IPS DF 4.7 (cell line): ENCODE data around the gene SLC16A5.
"Not testable (repeated sequence)": the region's sequence is repeated elsewhere in the genome, so short reads cannot be mapped to it uniquely, and the experiment has no call there.

Source experiments
- DNase-seq: peaks from one replicate; pipeline ENCODE4 v3.0.0-alpha.2; 2013; ENCODE audit warnings: low spot score; ENCODE audit errors: extremely low read depth

SLC16A5 gene

GRCh38 chr17:75064460-75064859, 23.3 kb upstream of the SLC16A5 start:
- no peak for DNase-seq

- no peak for DNase-seq
Observed at GRCh38 chr17:75064867-75065561, 22.7 kb upstream of the SLC16A5 start.

- no peak for DNase-seq
Observed at GRCh38 chr17:75065562-75066151, 22.1 kb upstream of the SLC16A5 start.

- no peak for DNase-seq
Observed at GRCh38 chr17:75067856-75068255, 19.9 kb upstream of the SLC16A5 start.

- no peak for DNase-seq
Observed at GRCh38 chr17:75068750-75069149, 19.0 kb upstream of the SLC16A5 start.

- no peak for DNase-seq
Observed at GRCh38 chr17:75069783-75070182, 18.0 kb upstream of the SLC16A5 start.

- not testable (repeated sequence) for DNase-seq
Observed at GRCh38 chr17:75071478-75072271, 16.1 kb upstream of the SLC16A5 start.

GRCh38 chr17:75072909-75073308, 14.8 kb upstream of the SLC16A5 start:
- not testable (repeated sequence) for DNase-seq

- DNase-seq: no peak
Observed at GRCh38 chr17:75073618-75074047, 14.1 kb upstream of the SLC16A5 start.

GRCh38 chr17:75074532-75074931, 13.2 kb upstream of the SLC16A5 start:
- DNase-seq: no peak

GRCh38 chr17:75075597-75076336, 12.0 kb upstream of the SLC16A5 start:
- DNase-seq: no peak

- no peak for DNase-seq
Observed at GRCh38 chr17:75077072-75077495, 10.7 kb upstream of the SLC16A5 start.

- no peak for DNase-seq
Observed at GRCh38 chr17:75077496-75078283, 10.1 kb upstream of the SLC16A5 start.

- DNase-seq: no peak
Observed at GRCh38 chr17:75078284-75079022, 9.3 kb upstream of the SLC16A5 start.

- no peak for DNase-seq
Observed at GRCh38 chr17:75079023-75079373, 8.8 kb upstream of the SLC16A5 start.

- DNase-seq: no peak
Observed at GRCh38 chr17:75081611-75082540, 5.9 kb upstream of the SLC16A5 start.

GRCh38 chr17:75082683-75083082, 5.1 kb upstream of the SLC16A5 start:
- no peak for DNase-seq

- no peak for DNase-seq
Observed at GRCh38 chr17:75084039-75084660, 3.6 kb upstream of the SLC16A5 start.
